HG02970 (cell line): Measurements from ENCODE around the gene MAP7D2.

Source experiments
- ATAC-seq: cut with Tn5 transposase; IDR thresholded peaks from one replicate; pipeline ENCODE4 v1.9.1; 2021; ENCODE audit warnings: mild to moderate bottlenecking, moderate library complexity, moderate number of reproducible peaks; ENCODE audit not compliant: unreplicated experiment, low FRiP score

The MAP7D2 gene

GRCh38 chrX:20118065-20118824 lies 1.5 kb upstream of the MAP7D2 start:
- no peak for ATAC-seq

- no peak for ATAC-seq
Observed at GRCh38 chrX:20116087-20116576, 575 bp downstream of the MAP7D2 start.

- no peak for ATAC-seq
Observed at GRCh38 chrX:20112022-20112774, 4.5 kb downstream of the MAP7D2 start.

- no peak for ATAC-seq
Observed at GRCh38 chrX:20111271-20111670, 5.4 kb downstream of the MAP7D2 start.

GRCh38 chrX:20101934-20102581 lies 14.6 kb downstream of the MAP7D2 start:
- ATAC-seq: no peak

- ATAC-seq: no peak
Observed at GRCh38 chrX:20091499-20091898, 25.2 kb downstream of the MAP7D2 start.

GRCh38 chrX:20089845-20090244 lies 26.9 kb downstream of the MAP7D2 start:
- no peak for ATAC-seq

- ATAC-seq: no peak
Observed at GRCh38 chrX:20080277-20080676, 36.4 kb downstream of the MAP7D2 start.

GRCh38 chrX:20071511-20072079 lies 45.1 kb downstream of the MAP7D2 start:
- ATAC-seq: no peak

- no peak for ATAC-seq
Observed at GRCh38 chrX:20067709-20068561, 48.8 kb downstream of the MAP7D2 start.

- peak; percentile 64 for ATAC-seq
Observed at GRCh38 chrX:20066968-20067708, 49.6 kb downstream of the MAP7D2 start.

GRCh38 chrX:20063716-20064351 lies 52.9 kb downstream of the MAP7D2 start:
- no peak for ATAC-seq

- ATAC-seq: no peak
Observed at GRCh38 chrX:20063153-20063552, 53.6 kb downstream of the MAP7D2 start.

GRCh38 chrX:20061855-20062254 lies 54.9 kb downstream of the MAP7D2 start:
- ATAC-seq: no peak

GRCh38 chrX:20060961-20061748 lies 55.6 kb downstream of the MAP7D2 start:
- no peak for ATAC-seq

- no peak for ATAC-seq
Observed at GRCh38 chrX:20059467-20060128, 57.1 kb downstream of the MAP7D2 start.

- ATAC-seq: no peak
Observed at GRCh38 chrX:20057479-20057878, 59.2 kb downstream of the MAP7D2 start.

GRCh38 chrX:20056704-20057103 lies 60.0 kb downstream of the MAP7D2 start:
- no peak for ATAC-seq
